Ovary (tissue), 3 donors: ENCODE measurements around the gene DNAAF1.

Experiments used
- POLR2A ChIP-seq: fragments of 450-650 bp; IDR thresholded peaks from one replicate; pipeline ENCODE4 v1.6.1; 2017; ENCODE audit warnings: antibody characterized with exemption, mild to moderate bottlenecking, moderate library complexity
- TF ChIP-seq, protein P1 (sequence below), 3 donors: fragments of 450-650 bp in 2 of 3; fragments of 200-600 bp in 1 of 3; IDR thresholded peaks; one replicate each; pipeline versions ENCODE4 v1.5.1 to v1.8.0; 2016 to 2022; ENCODE audit warnings: antibody characterized with exemption in 3 of 3, mild to moderate bottlenecking in 1 of 3
- donor health status: DM: no; HTN: no; CAD: no.

DNA sequence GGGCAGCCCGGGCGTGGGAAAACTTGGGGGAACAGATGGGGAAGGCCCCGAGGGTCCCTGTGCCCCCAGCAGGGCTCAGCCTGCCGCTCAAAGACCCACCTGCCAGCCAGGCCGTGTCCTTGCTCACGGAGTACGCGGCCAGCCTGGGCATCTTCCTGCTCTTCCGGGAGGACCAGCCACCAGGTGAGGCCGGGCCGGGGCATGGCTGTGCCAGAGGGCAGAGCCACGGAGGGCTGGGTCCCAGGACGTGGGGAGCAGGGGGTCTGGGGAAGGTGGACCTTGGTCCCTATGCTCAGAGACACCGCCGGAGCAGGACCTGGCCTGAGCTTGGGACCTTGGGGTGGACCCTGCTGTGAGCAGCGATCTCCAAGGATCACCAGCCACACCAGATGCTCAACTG is 46.4 kb downstream of the DNAAF1 start:
- TF ChIP-seq POLR2A: no peak
- TF ChIP-seq, protein P1, sequence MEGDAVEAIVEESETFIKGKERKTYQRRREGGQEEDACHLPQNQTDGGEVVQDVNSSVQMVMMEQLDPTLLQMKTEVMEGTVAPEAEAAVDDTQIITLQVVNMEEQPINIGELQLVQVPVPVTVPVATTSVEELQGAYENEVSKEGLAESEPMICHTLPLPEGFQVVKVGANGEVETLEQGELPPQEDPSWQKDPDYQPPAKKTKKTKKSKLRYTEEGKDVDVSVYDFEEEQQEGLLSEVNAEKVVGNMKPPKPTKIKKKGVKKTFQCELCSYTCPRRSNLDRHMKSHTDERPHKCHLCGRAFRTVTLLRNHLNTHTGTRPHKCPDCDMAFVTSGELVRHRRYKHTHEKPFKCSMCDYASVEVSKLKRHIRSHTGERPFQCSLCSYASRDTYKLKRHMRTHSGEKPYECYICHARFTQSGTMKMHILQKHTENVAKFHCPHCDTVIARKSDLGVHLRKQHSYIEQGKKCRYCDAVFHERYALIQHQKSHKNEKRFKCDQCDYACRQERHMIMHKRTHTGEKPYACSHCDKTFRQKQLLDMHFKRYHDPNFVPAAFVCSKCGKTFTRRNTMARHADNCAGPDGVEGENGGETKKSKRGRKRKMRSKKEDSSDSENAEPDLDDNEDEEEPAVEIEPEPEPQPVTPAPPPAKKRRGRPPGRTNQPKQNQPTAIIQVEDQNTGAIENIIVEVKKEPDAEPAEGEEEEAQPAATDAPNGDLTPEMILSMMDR (IDR thresholded peaks at IDR 0.05): no peak
